H1 (cell line): ENCODE data around the gene WWC1. TPM values are rescaled to one million over a fixed set of nuclear protein-coding genes. Genes with fewer than 3 reads are reported as not detected.

ENCODE experiments used
- CTCF ChIA-PET: fragments of 300-600 bp; sonication (Branson Sonifier 250); formaldehyde crosslinking; loops from one replicate; lab custom pipeline; 2021; ENCODE audit not compliant: partially characterized antibody; lab: Charles Lee
- POLR2A ChIA-PET: fragments of 300-600 bp; sonication (Branson Sonifier 250); formaldehyde crosslinking; loops from one replicate; lab custom pipeline; 2021; ENCODE audit warnings: inconsistent platforms; ENCODE audit not compliant: partially characterized antibody; lab: Charles Lee
- DNase-seq, 2 experiments: peaks; one replicate each; pipeline versions ENCODE4 v3.0.0 to v3.0.0-alpha.2; 2010 to 2022; ENCODE audit warnings: low spot score in 2 of 2, low read depth in 1 of 2, mixed read lengths in 1 of 2
- FAIRE-seq: peaks from 2 replicates; lab custom pipeline; 2011; peaks lifted over from hg19 to GRCh38; lab: Jason Lieb, UNC
- H2AFZ ChIP-seq: 2 replicates; pipeline ENCODE4 v1.8.1; 2012; ENCODE audit warnings: low read length, inconsistent platforms
- H2AK5ac ChIP-seq: 2 replicates; pipeline ENCODE4 v1.6.1; 2013; ENCODE audit warnings: low read depth, low read length
- H2BK120ac ChIP-seq: replicated peaks from 2 replicates; pipeline ENCODE3; 2013; ENCODE audit warnings: low read depth, low read length, inconsistent platforms
- H2BK12ac ChIP-seq: 2 replicates; pipeline ENCODE4 v1.6.1; 2013; ENCODE audit warnings: low read depth, low read length
- H2BK15ac ChIP-seq: 2 replicates; pipeline ENCODE4 v1.6.1; 2013; ENCODE audit warnings: low read length
- H2BK20ac ChIP-seq: 2 replicates; pipeline ENCODE4 v1.6.1; 2013; ENCODE audit warnings: low read length
- H2BK5ac ChIP-seq: 2 replicates; pipeline ENCODE4 v1.6.1; 2013; ENCODE audit warnings: low read depth, low read length
- H3K14ac ChIP-seq: 2 replicates; pipeline ENCODE4 v1.6.1; 2013; ENCODE audit warnings: inconsistent platforms; ENCODE audit not compliant: insufficient read length
- H3K18ac ChIP-seq: 2 replicates; pipeline ENCODE4 v1.6.1; 2013; ENCODE audit warnings: low read length; ENCODE audit errors: extremely low read depth
- H3K23ac ChIP-seq: 2 replicates; pipeline ENCODE4 v1.6.1; 2013; ENCODE audit warnings: inconsistent platforms; ENCODE audit not compliant: insufficient read length
- H3K23me2 ChIP-seq: 2 replicates; pipeline ENCODE4 v1.6.1; 2013; ENCODE audit warnings: low read depth, low read length
- H3K27ac ChIP-seq: 2 replicates; pipeline ENCODE4 v1.6.1; 2011; ENCODE audit warnings: low read depth, low read length, inconsistent platforms
- H3K27me3 ChIP-seq, 4 experiments: replicated peaks in 1 of 4; 1 replicate in 1 of 4; 2 replicates in 3 of 4; pipeline versions ENCODE4 v1.6.1 to v1.8.1; 2011 to 2013; ENCODE audit warnings: low read length in 3 of 4, mild to moderate bottlenecking in 3 of 4, inconsistent platforms in 2 of 4, mixed read lengths in 2 of 4, moderate library complexity in 1 of 4; ENCODE audit not compliant: control insufficient read depth in 3 of 4, insufficient read depth in 3 of 4; ENCODE audit errors: extremely low read depth in 1 of 4
- H3K36me3 ChIP-seq, 4 experiments: 2 replicates each; pipeline versions ENCODE4 v1.6.1 to v1.8.1; 2011 to 2013; ENCODE audit warnings: mild to moderate bottlenecking in 4 of 4, low read length in 3 of 4, moderate library complexity in 2 of 4, control low read depth in 1 of 4, inconsistent platforms in 1 of 4; ENCODE audit not compliant: insufficient read depth in 4 of 4, control insufficient read depth in 2 of 4
- H3K4ac ChIP-seq: replicated peaks from 2 replicates; pipeline ENCODE3; 2013; ENCODE audit warnings: low read length, low read depth, mixed read lengths, inconsistent platforms; ENCODE audit not compliant: insufficient read length
- H3K4me1 ChIP-seq, 4 experiments: replicated peaks in 1 of 4; 1 replicate in 1 of 4; 2 replicates in 3 of 4; pipeline versions ENCODE4 v1.6.1 to v1.8.1; 2011 to 2013; ENCODE audit warnings: low read length in 3 of 4, inconsistent platforms in 2 of 4, mixed read lengths in 1 of 4; ENCODE audit not compliant: insufficient read depth in 4 of 4, control insufficient read depth in 3 of 4
- H3K4me2 ChIP-seq, 2 experiments: 2 replicates each; pipeline versions ENCODE4 v1.6.1 to v1.8.1; 2011 to 2013; ENCODE audit warnings: low read depth in 2 of 2, low read length in 2 of 2, control low read depth in 1 of 2, inconsistent platforms in 1 of 2, mild to moderate bottlenecking in 1 of 2; ENCODE audit not compliant: insufficient read depth in 1 of 2
- H3K4me3 ChIP-seq, 4 experiments: fragments of 200-600, 300-600 bp in 1 of 4; sonication (generic), shearing (Covaris generic), sonication (Bioruptor Twin) in 1 of 4; 2 replicates each; pipeline versions ENCODE4 v1.5.1 to v1.8.1; 2011 to 2016; ENCODE audit warnings: low read length in 4 of 4, low read depth in 3 of 4, control low read depth in 2 of 4, inconsistent platforms in 2 of 4, mild to moderate bottlenecking in 2 of 4, mixed read lengths in 1 of 4, moderate library complexity in 1 of 4; ENCODE audit not compliant: insufficient read depth in 2 of 4; ENCODE audit errors: extremely low read depth in 1 of 4
- H3K56ac ChIP-seq: replicated peaks from 2 replicates; pipeline ENCODE3; 2013; ENCODE audit warnings: low read depth, mild to moderate bottlenecking, mixed read lengths, low read length, inconsistent platforms; ENCODE audit not compliant: insufficient read length
- H3K79me1 ChIP-seq: 2 replicates; pipeline ENCODE4 v1.6.1; 2013; ENCODE audit warnings: low read depth, low read length, control low read depth
- H3K79me2 ChIP-seq, 2 experiments: 2 replicates each; pipeline versions ENCODE4 v1.6.1 to v1.8.1; 2012 to 2013; ENCODE audit warnings: low read length in 2 of 2, mild to moderate bottlenecking in 2 of 2, inconsistent platforms in 1 of 2; ENCODE audit not compliant: insufficient read depth in 2 of 2, control insufficient read depth in 1 of 2
- H3K9ac ChIP-seq, 4 experiments: replicated peaks in 1 of 4; 1 replicate in 1 of 4; 2 replicates in 3 of 4; pipeline versions ENCODE4 v1.6.1 to v1.8.1; 2011 to 2013; ENCODE audit warnings: low read depth in 3 of 4, low read length in 3 of 4, control low read depth in 2 of 4, mild to moderate bottlenecking in 2 of 4, moderate library complexity in 2 of 4, inconsistent platforms in 1 of 4; ENCODE audit errors: extremely low read depth in 1 of 4
- H3K9me3 ChIP-seq, 2 experiments: 2 replicates each; pipeline versions ENCODE4 v1.6.1 to v1.8.1; 2012 to 2013; ENCODE audit warnings: mild to moderate bottlenecking in 2 of 2, moderate library complexity in 2 of 2, control low read depth in 1 of 2, inconsistent platforms in 1 of 2, low read depth in 1 of 2, low read length in 1 of 2, mixed read lengths in 1 of 2; ENCODE audit not compliant: insufficient read depth in 2 of 2
- H4K20me1 ChIP-seq, 2 experiments: replicated peaks in 1 of 2; 2 replicates each; pipeline versions ENCODE3 to v1.8.1; 2011 to 2013; ENCODE audit warnings: inconsistent platforms in 2 of 2, low read length in 2 of 2, mild to moderate bottlenecking in 1 of 2; ENCODE audit not compliant: insufficient read depth in 2 of 2, control insufficient read depth in 1 of 2
- H4K5ac ChIP-seq: 2 replicates; pipeline ENCODE4 v1.6.1; 2013; ENCODE audit warnings: low read length, low read depth, mixed read lengths, inconsistent platforms; ENCODE audit not compliant: insufficient read length
- H4K8ac ChIP-seq: 2 replicates; pipeline ENCODE4 v1.8.0; 2013; ENCODE audit warnings: mild to moderate bottlenecking, moderate library complexity, low read length, inconsistent platforms; ENCODE audit not compliant: insufficient read depth; ENCODE audit errors: extremely low read depth
- H4K91ac ChIP-seq: replicated peaks from 2 replicates; pipeline ENCODE3; 2013; ENCODE audit warnings: low read length, mixed read lengths, inconsistent platforms; ENCODE audit not compliant: insufficient read length
- BRCA1 ChIP-seq: IDR thresholded peaks from 2 replicates; pipeline ENCODE4 v1.6.1; 2012; ENCODE audit warnings: low read depth, low read length, improper control_type of control experiment
- CTCF ChIP-seq, 3 experiments: IDR thresholded peaks; 1 replicate in 2 of 3; 2 replicates in 1 of 3; pipeline versions ENCODE4 v1.5.1 to v1.6.1; 2011; ENCODE audit warnings: low read length in 3 of 3, mild to moderate bottlenecking in 3 of 3, inconsistent platforms in 2 of 3, low read depth in 1 of 3, moderate library complexity in 1 of 3; ENCODE audit not compliant: insufficient read depth in 1 of 3; ENCODE audit errors: control extremely low read depth in 1 of 3
- MAX ChIP-seq: IDR thresholded peaks from 2 replicates; pipeline ENCODE4 v1.6.1; 2012; ENCODE audit warnings: inconsistent platforms
- SP2 ChIP-seq: IDR thresholded peaks from 2 replicates; pipeline ENCODE4 v1.6.1; 2012; ENCODE audit warnings: mild to moderate bottlenecking, low read length, inconsistent platforms
- WGBS, 2 experiments: shearing (Covaris generic) in 1 of 2; methylation state at CpG; one replicate each; pipeline versions ENCODE4 v1.1.6 to v1.1.7; 2013 to 2015; ENCODE audit warnings: low lambda C conversion rate in 2 of 2, mixed read lengths in 2 of 2, inconsistent platforms in 1 of 2, low coverage in 1 of 2, missing lambda C conversion rate in 1 of 2; ENCODE audit not compliant: insufficient replicate concordance in 2 of 2, insufficient coverage in 1 of 2, insufficient read length in 1 of 2; ENCODE audit errors: extremely low coverage in 1 of 2, missing lambda C conversion rate in 1 of 2; 5-methylcytosine and 5-hydroxymethylcytosine counted together
- polyA plus RNA-seq, 7 experiments: library from polyadenylated mRNA; depleted of rRNA in 3 of 7; stranded (reverse) in 5 of 7; unstranded in 2 of 7; fragments of >200 nt in 5 of 7; fragments of 200-250 nt in 2 of 7; gene quantifications; 1 replicate in 5 of 7; 2 replicates in 1 of 7; 4 replicates in 1 of 7; pipeline versions ENCODE4 v1.2.1 to v1.2.3, GENCODE V29; 2011 to 2013; ENCODE audit warnings: missing spikeins in 2 of 7, mixed read lengths in 2 of 7
- total RNA-seq: library from RNA; stranded (reverse); fragmentation: NEBNext Ultra II Directional; extraction: Animal tissue kit (Norgen Biotek cat#: 25700); gene quantifications from 2 replicates; pipeline ENCODE4 v1.2.1, GENCODE V29; 2021

Gene WWC1
- total and polyA plus RNA-seq, 2 of the 8 experiments (the other 6 are each of a cell fraction or from before 2014, with no cell fraction given), result 16.4 to 41.1 TPM

GRCh38 chr5:168342985-168343384 is 51.5 kb downstream of the WWC1 start:
- no peak overlapping the region for H3K9ac ChIP-seq
- no peak overlapping the region for H3K4me2 ChIP-seq
- no peak overlapping the region for H2AFZ ChIP-seq
- H2BK15ac ChIP-seq, result no peak overlapping the region
- no peak overlapping the region for H2BK120ac ChIP-seq
- peaks cover 6 to 12% of the 10 kb centered on the region in 2 experiments for H4K20me1 ChIP-seq
- FAIRE-seq, result no peak
- no peak overlapping the region for H2AK5ac ChIP-seq
- ChIA-PET CTCF (interaction anchor here (0.6 to 3.4 kb wide), 14 partner anchors 8 to 166 kb away, joined by 3 to 18 read pairs (median 4); no protein-coding TSS in a partner anchor), POLR2A (interaction anchor here (0.9 to 1.4 kb wide), 3 partner anchors 15 to 51 kb away, joined by 3 to 5 read pairs (median 3); no protein-coding TSS in a partner anchor)
- H4K91ac ChIP-seq, result no peak overlapping the region
- H3K36me3 ChIP-seq, result no peaks in the 10 kb centered on the region
- H3K14ac ChIP-seq, result no peak overlapping the region
- H3K4me3 ChIP-seq, result no peak overlapping the region
- no peak overlapping the region for H4K5ac ChIP-seq
- H3K79me2 ChIP-seq, result peaks cover 0 to 60% of the 10 kb centered on the region in 2 experiments; a peak in 2 of 4 replicates
- H3K27me3 ChIP-seq, result no peaks in the 10 kb centered on the region
- peaks cover 12 to 41% (median 24%) of the 10 kb centered on the region in 4 experiments for H3K4me1 ChIP-seq
- no peak overlapping the region for H2BK12ac ChIP-seq
- no peak overlapping the region for H3K27ac ChIP-seq
- no peak overlapping the region for H3K23ac ChIP-seq
- TF ChIP-seq BRCA1 (no peak), SP2 (no peak), CTCF (IDR thresholded peaks at IDR 0.05; ENCODE audit: control extremely low read depth in 1 of 3, insufficient read depth in 1 of 3, low read depth in 1 of 3, low read length in 3 of 3) (no peak), MAX (no peak)
- TF ChIP-seq, all 59 proteins: peak for 0
- Histone ChIP-seq H3K4ac (no peak overlapping the region), H2BK20ac (no peak overlapping the region), H2BK5ac (no peak overlapping the region), H3K18ac (no peak overlapping the region), H3K56ac (no peak overlapping the region), H3K23me2 (no peaks in the 10 kb centered on the region; the same call in 1 of the 2 replicates), H3K9me3 (no peaks in the 10 kb centered on the region), H3K79me1 (peaks cover 10% of the 10 kb centered on the region), H4K8ac (no peak overlapping the region)
- WGBS, 2 experiments, result 91% methylated on average over 3 of the region's 3 CpGs; no CpG with 5 or more reads in 1 of the 2 experiments
- no peak for DNase-seq
